ENCODE results near the gene CTDSP1.

The CTDSP1 gene

DNA sequence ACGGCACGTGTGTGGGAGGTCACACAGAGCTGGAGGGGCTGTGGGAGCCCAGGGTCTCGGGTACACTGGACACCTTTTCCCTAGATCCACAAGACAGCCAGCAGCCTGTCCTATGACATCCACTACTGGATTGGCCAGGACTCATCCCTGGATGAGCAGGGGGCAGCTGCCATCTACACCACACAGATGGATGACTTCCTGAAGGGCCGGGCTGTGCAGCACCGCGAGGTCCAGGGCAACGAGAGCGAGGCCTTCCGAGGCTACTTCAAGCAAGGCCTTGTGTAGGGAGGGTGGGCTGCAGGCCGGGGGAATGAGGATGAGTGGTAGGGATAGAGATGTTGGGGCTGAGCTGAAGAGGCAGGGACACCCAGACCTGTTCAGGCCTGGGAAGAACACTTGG, 25.9 kb downstream of the CTDSP1 start:
- DNase-seq (ENCODE audit: low spot score) = no peak

DNA sequence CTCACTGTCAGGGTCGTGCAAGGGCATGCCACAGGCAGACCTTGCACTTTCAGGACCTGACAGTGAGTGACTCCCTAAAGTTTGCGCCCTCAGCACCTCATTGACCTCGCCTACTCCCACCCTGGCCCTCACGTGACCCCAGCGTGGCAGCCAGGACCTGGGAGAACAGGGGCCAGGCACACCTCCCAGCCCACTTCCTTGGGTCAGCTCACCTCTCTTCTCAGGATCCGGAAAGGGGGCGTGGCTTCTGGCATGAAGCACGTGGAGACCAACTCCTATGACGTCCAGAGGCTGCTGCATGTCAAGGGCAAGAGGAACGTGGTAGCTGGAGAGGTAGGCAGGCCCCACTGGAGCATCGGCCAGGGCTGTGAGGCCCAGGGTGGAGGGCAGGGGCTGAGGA, 28.1 kb downstream of the CTDSP1 start:
- no peak for DNase-seq (ENCODE audit: low spot score)

- no peak for DNase-seq (ENCODE audit: low spot score)
Measured at GRCh38 chr2:218428846-218429558, 29.3 kb downstream of the CTDSP1 start.

GRCh38 chr2:218429911-218430692, 30.4 kb downstream of the CTDSP1 start:
- DNase-seq (ENCODE audit: low spot score) = no peak

DNA sequence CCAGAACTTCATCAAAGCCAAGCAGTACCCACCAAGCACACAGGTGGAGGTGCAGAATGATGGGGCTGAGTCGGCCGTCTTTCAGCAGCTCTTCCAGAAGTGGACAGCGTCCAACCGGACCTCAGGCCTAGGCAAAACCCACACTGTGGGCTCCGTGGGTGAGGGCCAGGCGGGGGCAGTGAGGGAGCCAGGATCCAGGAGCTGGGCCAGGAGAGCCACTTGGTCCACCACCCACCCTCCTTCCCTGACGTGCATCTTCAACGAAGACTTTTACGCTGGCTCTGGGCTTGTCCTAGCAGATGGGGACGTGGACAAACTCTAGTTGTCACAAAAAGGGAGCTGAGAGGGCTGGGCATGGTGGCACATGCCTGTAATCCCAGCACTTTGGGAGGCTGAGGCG, 31.1 kb downstream of the CTDSP1 start:
- DNase-seq (ENCODE audit: low spot score) = no peak

GRCh38 chr2:218431878-218432277, 32.2 kb downstream of the CTDSP1 start:
- DNase-seq (ENCODE audit: low spot score) = no peak

DNA sequence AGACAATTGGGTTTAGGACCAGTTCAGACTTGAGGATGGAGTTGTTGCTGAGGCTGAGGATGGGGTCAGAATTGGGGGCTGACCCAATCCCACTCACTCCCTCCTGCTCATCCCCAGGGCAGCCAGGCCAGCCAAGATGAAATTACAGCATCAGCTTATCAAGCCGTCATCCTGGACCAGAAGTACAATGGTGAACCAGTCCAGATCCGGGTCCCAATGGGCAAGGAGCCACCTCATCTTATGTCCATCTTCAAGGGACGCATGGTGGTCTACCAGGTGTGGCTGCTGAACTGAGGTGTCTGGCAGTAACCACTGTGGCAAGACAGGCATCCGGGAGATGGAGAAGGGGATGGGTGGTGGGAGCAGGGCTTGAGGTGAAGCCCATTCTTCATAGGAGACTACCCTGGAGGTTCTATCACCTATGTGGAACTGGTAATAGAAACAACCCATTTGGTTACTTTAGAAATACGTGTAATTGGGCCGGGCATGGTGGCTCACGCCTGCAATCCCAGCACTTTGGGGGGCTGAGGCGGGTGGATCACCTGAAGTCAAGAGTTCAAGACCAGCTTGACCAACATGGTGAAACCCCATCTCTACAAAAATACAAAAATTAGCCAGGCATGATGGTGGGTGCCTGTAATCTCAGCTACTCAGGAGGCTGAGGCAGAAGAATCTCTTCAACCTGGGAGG, 33.2 kb downstream of the CTDSP1 start:
- no peak for DNase-seq (ENCODE audit: low spot score)

GRCh38 chr2:218434456-218434855, 34.8 kb downstream of the CTDSP1 start:
- no peak for DNase-seq (ENCODE audit: low spot score)

GRCh38 chr2:218435003-218435982, 35.6 kb downstream of the CTDSP1 start:
- no peak for DNase-seq (ENCODE audit: low spot score)

DNA sequence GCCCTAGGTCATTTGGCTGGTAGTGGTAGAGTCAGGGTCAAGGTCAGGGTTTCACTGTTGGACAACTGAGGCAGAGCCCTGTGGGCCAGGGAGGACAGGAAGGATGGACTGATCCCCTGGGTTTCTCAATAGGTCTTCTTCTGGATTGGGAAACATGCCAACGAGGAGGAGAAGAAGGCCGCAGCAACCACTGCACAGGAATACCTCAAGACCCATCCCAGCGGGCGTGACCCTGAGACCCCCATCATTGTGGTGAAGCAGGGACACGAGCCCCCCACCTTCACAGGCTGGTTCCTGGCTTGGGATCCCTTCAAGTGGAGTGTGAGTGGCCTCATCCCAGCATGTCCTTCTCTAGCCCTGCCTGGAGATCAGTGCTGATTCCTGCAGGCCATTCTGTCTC, 37.3 kb downstream of the CTDSP1 start:
- no peak for DNase-seq (ENCODE audit: low spot score)

GRCh38 chr2:218437969-218438368, 38.3 kb downstream of the CTDSP1 start:
- no peak for DNase-seq (ENCODE audit: low spot score)

DNA sequence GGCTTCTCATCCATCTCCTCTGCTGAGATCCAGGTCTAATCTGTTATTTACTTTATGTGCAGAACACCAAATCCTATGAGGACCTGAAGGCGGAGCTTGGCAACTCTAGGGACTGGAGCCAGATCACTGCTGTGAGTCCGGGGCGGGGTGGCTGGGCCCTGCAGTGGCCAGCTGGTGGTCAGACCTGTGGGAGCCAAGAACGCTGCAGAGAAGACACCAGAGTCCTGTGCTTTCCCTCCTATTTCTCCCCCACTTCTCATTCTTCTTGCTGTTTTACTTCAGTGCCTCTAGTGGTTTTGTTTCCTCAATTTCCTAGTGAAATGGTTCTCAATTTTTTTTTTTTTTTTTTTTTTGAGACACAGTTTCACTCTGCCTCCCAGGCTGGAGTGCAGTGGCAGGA, 38.9 kb downstream of the CTDSP1 start:
- no peak for DNase-seq (ENCODE audit: low spot score)

- DNase-seq (ENCODE audit: low spot score) = no peak
Measured at GRCh38 chr2:218444692-218445357, 45.2 kb downstream of the CTDSP1 start.

GRCh38 chr2:218445602-218446001, 45.9 kb downstream of the CTDSP1 start:
- DNase-seq (ENCODE audit: low spot score) = no peak

DNA sequence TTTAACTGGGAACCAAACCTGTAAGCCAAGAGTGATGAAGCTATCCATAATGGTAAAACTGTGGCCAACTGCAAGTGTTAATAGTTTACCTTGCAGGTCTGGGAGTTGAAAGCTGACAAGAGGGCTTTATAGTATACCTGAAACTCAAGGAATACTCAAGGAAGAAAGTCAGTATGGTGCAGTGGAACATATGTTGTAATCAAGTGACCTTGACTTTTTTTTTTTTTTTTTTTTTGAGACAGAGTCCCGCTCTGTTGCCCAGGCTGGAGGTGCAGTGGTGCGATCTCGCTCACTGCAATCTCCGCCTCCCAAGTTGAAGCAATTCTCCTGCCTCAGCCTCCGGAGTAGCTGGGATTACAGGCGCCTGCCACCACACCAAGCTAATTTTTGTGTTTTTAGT, 46.9 kb downstream of the CTDSP1 start:
- DNase-seq (ENCODE audit: low spot score) = no peak

DNA sequence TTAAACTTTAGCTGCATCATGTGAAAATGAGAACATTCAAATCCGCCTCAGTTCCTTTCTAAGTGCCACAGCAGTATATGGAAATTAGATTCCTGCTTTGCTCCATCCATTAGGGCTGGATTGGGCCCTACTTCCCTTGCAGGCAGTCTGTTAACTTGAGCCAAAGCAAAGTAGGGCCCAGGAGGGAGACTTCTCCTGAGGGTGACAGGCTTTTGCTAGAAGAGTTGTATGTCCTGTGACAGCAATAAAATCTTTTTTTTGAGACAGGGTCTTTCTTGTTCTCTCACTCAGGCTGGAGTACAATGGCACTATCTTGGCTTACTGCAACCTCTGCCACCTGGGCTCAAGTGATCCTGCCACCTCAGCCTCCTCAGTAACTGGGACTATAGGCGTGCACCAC, 47.4 kb downstream of the CTDSP1 start:
- DNase-seq (ENCODE audit: low spot score) = no peak

DNA sequence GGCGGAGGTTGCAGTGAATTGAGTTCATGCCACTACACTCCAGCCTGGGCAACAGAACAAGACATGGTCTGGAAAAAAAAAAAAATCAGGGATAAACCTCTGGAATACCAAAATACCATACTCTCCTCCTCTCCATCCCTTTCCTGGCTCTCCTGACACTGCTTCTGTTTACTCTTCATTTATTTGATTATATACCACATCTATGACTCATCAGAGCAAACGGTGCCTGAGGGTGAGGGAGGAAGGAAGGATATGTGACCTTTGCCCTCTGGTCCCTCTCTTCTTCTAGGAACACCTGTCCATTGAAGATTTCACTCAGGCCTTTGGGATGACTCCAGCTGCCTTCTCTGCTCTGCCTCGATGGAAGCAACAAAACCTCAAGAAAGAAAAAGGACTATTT, 49.3 kb downstream of the CTDSP1 start:
- no peak for DNase-seq (ENCODE audit: low spot score)

DNA sequence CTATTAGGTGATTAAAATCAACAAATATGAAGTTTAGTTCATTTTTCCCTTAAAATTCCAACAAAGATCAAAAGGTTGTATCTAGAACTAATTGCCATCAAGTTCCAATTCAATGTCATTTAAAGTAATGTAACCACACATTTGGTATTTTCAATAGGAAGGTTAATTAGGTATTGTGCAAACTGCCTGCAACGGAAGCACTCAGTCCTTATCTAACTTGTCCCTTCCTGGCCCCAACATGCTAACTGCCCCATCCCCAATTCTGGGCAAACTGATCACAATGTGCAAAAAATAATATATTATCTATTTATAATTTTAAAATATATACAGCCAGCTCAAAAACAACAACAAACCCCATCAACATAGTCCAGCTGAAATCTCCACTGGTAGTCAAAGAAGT, 52.4 kb downstream of the CTDSP1 start:
- DNase-seq (ENCODE audit: low spot score) = no peak
